ENCODE measurements around the gene GYPC.
A peak's percentile ranks its signal among the peaks of the same experiment; 100 is the strongest.
"Not testable (repeated sequence)": the region's sequence is repeated elsewhere in the genome, so short reads cannot be mapped to it uniquely, and the experiment has no call there.

GYPC gene

GRCh38 chr2:126655500-126656430 is at the start of gene GYPC:
Gene GYPC (plus strand): TSS chr2:126656158. CDS start chr2:126656264, 106 bp downstream.
- DNase-seq, result peak in 2 of 10 donors; percentile 23 to 71
- intact Hi-C loops (cut with DNase I), result no loop called here

- DNase-seq, result no peak
- intact Hi-C loops (cut with DNase I), result no loop called here
Measured at GRCh38 chr2:126614524-126615227, 41.3 kb upstream of the GYPC start.

GRCh38 chr2:126616606-126617069 is 39.3 kb upstream of the GYPC start:
- intact Hi-C loops (cut with DNase I), result no loop called here
- DNase-seq, result no peak

- intact Hi-C loops (cut with DNase I), result no loop called here
- DNase-seq, result no peak
Measured at GRCh38 chr2:126620302-126620701, 35.7 kb upstream of the GYPC start.

- intact Hi-C loops (cut with DNase I), result no loop called here
- DNase-seq, result no peak
Measured at GRCh38 chr2:126623000-126623399, 33.0 kb upstream of the GYPC start.

- DNase-seq, result no peak
- intact Hi-C loops (cut with DNase I), result no loop called here
Measured at GRCh38 chr2:126627643-126628042, 28.3 kb upstream of the GYPC start.

GRCh38 chr2:126634273-126634861 is 21.6 kb upstream of the GYPC start:
- DNase-seq, result no peak

GRCh38 chr2:126635281-126635680 is 20.7 kb upstream of the GYPC start:
- DNase-seq, result no peak
- intact Hi-C loops (cut with DNase I), result no loop called here

More at GRCh38 chr2:126634273-126634861, 21.6 kb upstream of the GYPC start:
- intact Hi-C loops (cut with DNase I), result no loop called here

- no peak for DNase-seq
- intact Hi-C loops (cut with DNase I), result no loop called here
Measured at GRCh38 chr2:126635736-126636135, 20.2 kb upstream of the GYPC start.

- DNase-seq, result no peak
- intact Hi-C loops (cut with DNase I), result no loop called here
Measured at GRCh38 chr2:126637386-126637785, 18.6 kb upstream of the GYPC start.

GRCh38 chr2:126638746-126639145 is 17.2 kb upstream of the GYPC start:
- intact Hi-C loops (cut with DNase I), result no loop called here
- no peak for DNase-seq

GRCh38 chr2:126639276-126639675 is 16.7 kb upstream of the GYPC start:
- intact Hi-C loops (cut with DNase I), result no loop called here
- no peak for DNase-seq

GRCh38 chr2:126641294-126641693 is 14.7 kb upstream of the GYPC start:
- intact Hi-C loops (cut with DNase I); DNase-seq: not testable (repeated sequence)

- intact Hi-C loops (cut with DNase I), result no loop called here
- DNase-seq, result no peak
Measured at GRCh38 chr2:126642031-126642430, 13.9 kb upstream of the GYPC start.

- DNase-seq, result no peak
- intact Hi-C loops (cut with DNase I), result no loop called here
Measured at GRCh38 chr2:126643431-126643830, 12.5 kb upstream of the GYPC start.

GRCh38 chr2:126643972-126644371 is 12.0 kb upstream of the GYPC start:
- DNase-seq, result no peak

GRCh38 chr2:126644630-126645191 is 11.2 kb upstream of the GYPC start:
- intact Hi-C loops (cut with DNase I), result no loop called here
- DNase-seq, result no peak

More at GRCh38 chr2:126643972-126644371, 12.0 kb upstream of the GYPC start:
- intact Hi-C loops (cut with DNase I), result no loop called here

- intact Hi-C loops (cut with DNase I), result no loop called here
- DNase-seq, result no peak
Measured at GRCh38 chr2:126645211-126645618, 10.7 kb upstream of the GYPC start.

GRCh38 chr2:126646026-126646425 is 9.9 kb upstream of the GYPC start:
- DNase-seq, result no peak
- intact Hi-C loops (cut with DNase I), result no loop called here

- DNase-seq; intact Hi-C loops (cut with DNase I): not testable (repeated sequence)
Measured at GRCh38 chr2:126647714-126648344, 8.1 kb upstream of the GYPC start.

Data from posterior cingulate gyrus (tissue), 11 donors.